GM21723 (cell line): ENCODE results near the gene SAMD4B.

Source experiments
- ATAC-seq: cut with Tn5 transposase; IDR thresholded peaks from one replicate; pipeline ENCODE4 v1.9.1; 2021; ENCODE audit warnings: mild to moderate bottlenecking, moderate library complexity; ENCODE audit not compliant: unreplicated experiment

Gene SAMD4B

DNA sequence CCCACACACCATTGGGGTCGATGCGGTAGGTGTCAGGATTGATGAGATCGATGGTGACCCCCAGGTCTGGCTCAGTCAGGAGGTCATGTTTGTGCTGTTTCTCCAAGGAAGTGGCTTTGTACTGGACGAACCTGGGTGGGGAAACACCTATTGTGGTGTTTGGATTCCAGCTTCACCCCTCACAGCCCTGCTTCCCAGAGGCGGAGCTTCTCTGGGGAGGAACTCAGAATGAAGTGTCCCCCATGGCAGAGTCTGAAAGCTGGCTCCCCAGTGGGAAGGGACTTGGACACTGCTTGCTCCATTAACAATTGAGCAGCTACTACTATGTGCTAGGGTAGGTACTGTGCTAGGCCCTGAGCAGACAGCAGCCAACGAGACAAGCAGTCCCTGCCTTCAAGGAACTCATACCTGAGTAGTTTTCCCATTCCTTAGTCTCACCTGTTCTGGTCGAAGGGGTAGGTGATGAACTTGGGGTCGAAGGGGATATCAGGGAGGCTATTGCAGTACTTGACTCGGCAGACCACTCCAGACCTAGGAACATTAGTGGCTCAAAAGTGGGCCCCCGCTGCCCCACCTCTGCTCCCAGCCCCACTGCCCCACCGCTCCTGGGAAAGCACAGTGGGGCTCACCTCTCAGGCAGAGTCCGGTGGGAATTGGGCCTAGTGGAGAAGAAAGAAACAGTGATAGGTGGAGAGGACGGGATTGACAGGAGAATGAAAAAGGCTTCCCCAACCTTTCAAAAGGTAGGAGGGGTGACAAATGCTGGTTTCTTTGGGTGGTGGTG, 47.6 kb downstream of the SAMD4B start:
- no peak for ATAC-seq

DNA sequence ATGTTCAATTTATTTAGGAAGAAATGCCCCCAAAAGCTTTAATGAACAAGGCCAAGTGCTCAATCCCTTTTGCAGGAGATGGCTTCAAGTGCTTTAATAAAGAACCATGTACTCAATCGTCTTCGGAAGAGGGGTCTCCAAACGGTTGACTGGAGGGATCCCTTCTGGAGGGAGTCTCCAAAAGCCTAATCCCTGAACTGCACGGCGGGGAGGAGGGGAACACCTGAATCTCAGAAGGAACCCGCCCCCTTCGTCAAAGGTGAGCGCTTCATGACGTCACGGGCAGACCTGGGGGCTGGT, 48.2 kb downstream of the SAMD4B start:
- no peak for ATAC-seq

DNA sequence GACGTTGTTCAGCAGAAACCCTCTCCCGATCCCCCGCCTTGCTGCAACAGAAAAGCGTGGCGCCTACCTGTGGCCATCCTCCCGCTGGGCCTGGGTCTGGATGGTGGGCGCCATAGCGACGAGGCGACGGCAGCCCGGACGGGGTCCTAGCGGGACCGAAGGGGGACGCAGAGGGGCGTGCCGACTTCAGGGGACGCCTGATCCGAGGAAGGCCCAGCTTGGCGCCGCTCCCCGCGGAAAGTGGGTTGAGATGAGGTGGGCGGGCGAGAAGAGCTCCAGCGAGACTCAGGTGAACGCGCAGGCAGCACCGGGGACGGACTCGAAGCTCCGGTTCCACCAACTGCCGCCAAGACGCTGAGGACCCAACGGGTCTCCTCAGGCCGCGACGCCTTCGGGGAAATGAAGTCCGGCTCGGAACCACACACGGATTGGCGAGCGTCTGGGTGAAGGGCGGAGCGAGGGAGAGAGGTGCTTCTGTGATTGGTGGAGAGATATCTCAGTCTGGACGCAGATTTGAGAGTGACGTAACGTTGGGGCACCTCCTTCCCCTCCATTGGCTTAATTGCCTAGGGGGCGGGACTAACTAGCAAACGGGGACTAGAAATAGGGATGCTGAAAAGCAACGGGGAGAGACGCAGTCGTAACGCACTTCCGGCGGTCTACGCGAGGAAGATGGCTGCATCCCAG, 48.7 kb downstream of the SAMD4B start, which contains the start of the genes MED29 and PAF1:
TSS of gene MED29 (plus strand) at position 628 of the 687 bp plus-strand sequence. CDS start at position 673, 45 bp downstream.
TSS of gene PAF1 (minus strand) at position 356 of the 687 bp plus-strand sequence. CDS start at position 114, 242 bp downstream.
- peak; percentile 83 for ATAC-seq

DNA sequence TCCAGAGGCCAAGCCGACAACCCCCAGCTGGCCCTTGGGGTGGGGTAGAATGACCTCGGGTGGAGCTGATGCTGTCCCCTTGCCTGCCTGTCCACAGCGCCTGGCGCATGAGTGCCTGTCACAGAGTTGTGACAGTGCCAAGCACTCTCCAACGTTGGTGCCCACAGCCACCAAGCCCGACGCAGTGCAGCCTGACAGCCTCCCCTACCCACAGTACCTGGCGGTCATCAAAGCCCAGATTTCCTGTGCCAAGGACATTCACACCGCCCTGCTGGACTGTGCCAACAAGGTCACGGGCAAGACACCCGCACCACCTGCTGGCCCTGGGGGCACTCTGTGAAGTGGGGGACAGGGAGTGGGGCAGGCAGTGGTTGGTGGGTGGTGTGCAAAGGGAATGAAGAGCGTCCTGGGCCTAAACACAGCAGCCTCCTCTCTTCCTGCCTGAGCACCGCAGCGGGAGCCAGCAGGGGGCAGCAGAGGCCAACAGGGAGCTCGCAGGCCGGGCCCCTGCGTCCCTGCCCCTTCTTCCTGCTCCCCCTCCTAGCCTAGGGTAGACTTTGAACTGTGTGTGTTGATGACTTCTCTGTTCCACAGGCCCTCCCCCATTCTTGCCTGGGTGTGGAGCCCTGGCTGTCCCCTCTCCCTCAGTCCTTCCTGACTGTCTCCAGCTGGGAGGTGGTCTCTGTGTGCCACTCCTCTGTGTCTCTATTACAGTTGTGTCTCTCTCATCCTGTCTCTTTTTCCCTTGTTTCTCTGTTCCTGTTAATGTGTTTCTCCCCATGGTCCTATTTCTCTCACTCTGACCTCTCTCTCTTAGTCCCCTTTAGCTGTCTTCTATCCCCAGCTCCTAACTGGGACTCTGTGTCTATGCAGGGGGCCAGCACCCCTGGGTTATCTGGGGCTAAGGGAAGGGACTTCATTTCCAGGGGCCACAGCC, 55.4 kb downstream of the SAMD4B start:
- peak; percentile 44 for ATAC-seq

DNA sequence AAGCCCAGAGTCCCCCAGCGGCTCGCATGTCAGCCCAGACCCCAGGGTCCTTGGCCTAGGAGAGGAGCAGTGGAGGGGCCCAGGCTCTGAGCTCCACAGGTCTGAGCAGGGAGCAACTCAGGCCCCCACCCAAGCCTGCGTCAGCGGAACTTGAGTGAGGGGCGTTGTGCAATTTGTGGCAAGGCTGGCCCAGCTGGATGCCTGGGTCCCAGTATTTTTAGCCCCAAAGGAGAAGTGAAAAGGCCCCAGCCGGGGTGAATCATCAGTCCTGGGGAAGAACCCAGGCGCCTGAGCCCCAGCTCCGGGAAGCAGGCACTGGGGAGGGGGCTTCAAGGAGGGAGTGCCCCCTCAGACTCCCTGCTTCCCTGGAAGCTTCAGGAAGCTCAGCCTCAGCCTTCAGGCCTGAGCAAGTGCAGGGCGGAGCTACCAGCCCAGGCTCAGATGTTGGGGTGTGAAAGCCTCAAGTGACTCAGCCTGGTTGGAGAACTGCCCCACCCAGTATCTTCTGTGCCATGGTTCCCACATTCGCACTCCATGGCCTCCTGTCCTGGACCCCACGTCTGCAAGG, 56.2 kb downstream of the SAMD4B start:
- no peak for ATAC-seq

DNA sequence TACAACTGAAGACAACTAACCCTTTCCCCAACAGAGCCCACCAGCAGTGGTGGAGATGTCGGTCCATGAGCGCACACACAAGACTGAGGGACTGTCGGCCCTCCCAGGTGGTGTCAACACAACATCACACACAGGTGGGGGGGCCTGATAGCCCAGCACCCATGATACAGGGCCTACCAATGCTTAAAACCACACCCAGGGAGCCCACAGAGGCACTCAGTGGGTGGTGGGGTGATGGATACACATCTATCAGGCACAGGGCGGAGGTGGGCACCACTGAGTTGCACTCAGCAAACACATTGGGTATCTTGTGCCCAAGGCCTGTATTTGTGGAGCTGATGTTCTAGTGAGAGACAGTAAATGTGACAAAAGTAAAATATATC, 57.4 kb downstream of the SAMD4B start:
- ATAC-seq, result no peak

DNA sequence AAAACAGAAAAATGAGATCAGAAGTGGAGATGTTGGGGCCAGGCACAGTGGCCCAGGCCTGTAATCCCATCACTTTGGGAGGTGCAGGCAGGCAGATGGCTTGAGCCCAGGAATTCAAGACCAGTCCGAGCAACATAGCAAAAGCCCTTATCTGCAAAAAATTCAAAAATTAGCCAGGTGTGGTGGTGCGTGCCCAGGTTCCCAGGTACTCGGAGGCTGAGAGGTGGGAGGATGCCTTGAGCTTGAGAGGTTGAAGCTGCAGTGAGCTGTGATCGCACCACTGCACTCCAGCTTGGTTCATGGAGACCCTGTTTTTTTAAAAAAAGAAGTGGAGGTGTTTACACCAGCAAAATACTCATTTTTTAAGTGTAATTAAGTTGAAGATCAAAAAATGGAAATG, 57.8 kb downstream of the SAMD4B start:
- no peak for ATAC-seq

DNA sequence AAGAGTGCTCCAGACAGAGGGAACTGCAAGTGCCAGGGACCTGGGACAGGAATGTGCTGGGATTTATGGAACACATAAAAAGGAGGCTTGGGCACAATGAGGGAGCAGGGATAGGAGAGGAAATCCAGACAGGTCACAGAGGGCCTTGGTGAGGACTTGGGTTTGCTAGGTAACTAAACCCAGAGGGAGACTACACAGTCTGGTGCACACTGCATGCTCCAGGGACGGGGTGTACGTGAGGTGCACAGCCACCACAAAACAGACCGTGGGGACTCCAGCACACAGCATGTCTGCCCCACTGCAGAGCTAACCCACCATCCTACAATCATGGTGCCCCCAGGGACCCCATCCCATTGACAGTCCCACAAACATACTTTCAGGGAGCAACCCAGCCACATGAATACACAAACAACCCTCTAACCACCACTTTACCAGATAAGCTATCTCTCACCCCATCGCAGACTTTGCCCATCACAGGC, 58.9 kb downstream of the SAMD4B start:
- no peak for ATAC-seq

DNA sequence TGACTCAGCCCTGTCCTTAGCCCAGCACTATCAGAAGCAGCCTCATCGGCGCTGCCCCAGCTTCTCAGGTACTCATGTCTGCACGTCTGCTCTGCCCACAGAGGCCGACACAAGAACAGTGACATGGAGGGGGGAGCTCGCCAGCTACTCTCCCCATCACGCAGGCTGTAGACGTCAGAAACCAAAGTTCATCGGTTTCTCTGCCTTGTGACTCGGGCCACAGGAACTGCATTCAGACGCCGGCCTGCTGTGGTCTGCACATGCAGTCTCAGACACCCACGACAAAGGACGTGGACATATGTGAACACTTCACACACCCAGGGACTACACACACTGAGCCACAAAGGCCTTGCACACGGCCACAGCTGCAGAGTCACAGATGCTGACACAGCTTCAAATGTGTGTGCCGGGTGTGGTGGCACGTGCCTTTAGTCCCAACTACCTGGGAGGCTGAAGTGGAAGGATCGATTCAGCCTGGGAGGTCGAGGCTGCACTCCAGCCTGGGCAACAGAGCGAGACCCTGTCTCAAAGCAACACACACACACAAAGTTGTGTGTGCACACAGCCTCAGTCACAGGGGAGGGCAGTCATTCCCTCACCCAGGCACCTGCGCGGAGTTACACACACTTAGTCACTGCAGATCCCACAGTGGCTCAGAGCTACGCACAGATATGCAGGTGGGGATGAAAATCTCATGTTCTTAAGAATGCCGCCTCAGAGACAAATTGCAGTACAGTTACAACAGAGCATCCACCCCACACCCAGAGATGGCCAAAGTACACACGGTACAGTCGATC, 59.5 kb downstream of the SAMD4B start:
- ATAC-seq, result no peak

DNA sequence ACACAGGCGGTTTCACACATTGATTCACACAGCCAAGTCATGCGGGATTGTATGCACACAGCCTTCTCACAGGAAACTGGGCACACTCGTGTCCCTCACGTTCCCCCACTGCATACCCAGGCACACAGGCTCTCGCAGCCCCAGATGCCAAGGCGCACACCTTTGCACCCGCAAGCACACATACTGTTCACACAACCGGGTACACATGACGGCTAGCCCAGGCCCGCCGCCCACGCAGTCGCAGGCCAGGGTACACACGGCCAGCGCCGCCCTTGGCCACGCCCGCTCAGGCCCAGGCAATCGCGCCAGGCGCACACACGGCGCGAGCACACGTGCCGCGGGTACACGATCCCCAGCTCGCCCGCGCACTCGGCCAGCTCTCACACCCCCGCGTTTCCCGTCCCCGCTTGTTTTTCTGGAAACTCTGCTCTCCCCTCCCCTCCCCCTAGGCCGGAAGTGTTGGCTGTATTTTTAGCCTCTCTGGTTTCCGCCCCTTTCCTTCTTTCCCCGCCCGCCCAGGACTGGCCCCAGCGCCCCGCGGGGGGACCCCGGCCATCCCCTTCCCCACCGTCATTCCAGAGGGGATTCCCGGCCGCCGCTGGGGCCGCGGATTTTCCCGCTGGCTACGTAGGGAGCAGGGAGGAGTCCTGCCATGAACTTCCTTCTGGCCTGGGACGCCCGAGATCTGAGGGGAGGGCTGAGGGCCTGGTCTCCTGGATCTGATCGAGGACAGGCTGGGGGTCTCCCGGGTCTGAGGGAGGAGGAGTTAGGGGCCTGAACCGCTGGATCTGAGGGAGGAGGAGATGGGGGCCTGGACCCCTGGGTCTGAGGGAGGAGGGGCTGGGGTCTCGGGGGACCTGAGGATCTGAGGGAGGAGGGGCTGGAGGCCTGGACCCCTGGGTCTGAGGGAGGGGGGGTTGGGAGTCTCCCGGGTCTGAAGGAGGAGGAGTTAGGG, 60.4 kb downstream of the SAMD4B start:
- no peak for ATAC-seq

DNA sequence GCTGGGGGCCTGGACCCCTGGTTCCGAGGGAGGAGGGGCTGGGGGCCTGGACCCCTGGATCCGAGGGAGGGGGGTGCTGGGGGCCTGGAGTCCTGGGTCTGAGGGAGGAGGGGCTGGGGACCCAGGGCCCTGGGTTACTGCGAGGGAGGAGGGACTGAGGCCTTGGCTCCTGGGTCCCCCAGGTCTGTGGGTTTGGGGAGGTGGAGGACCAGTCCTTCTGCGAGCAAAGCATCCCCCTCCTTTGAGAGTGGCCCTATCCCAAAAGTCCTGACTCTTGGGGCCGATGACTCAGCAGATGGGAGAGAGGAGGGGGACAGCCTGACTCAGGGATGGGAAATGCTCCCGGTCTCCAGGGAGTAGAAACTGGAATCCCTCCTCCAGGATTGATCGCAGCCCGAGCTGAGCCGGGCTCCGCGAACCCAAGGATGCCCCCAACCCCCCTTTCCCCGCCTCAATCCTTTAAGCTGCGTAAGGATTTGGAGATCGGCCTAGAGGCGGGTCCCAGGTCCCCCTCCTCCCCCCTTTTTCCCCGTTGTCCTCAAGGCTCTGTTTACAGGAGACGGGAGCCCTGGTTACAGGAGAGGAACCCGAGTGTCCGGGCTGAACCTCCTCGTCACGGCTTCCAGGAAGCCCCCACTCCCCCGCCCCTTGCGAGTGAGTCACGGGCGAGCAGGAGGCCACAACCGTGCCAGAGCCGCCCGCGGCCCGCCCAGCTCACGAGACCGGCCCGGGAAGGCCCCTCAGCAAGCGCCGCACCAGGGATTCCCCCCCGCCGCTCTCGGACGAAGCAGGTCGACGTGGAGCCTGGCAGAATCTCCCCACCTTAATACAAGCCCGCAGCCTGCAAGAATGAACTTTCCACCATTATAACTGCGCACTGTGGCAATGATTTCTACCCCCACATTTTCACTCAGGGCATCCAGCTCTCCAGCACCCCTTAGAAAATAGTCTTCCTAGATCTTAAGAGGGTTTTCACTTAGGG, 61.4 kb downstream of the SAMD4B start:
- no peak for ATAC-seq

DNA sequence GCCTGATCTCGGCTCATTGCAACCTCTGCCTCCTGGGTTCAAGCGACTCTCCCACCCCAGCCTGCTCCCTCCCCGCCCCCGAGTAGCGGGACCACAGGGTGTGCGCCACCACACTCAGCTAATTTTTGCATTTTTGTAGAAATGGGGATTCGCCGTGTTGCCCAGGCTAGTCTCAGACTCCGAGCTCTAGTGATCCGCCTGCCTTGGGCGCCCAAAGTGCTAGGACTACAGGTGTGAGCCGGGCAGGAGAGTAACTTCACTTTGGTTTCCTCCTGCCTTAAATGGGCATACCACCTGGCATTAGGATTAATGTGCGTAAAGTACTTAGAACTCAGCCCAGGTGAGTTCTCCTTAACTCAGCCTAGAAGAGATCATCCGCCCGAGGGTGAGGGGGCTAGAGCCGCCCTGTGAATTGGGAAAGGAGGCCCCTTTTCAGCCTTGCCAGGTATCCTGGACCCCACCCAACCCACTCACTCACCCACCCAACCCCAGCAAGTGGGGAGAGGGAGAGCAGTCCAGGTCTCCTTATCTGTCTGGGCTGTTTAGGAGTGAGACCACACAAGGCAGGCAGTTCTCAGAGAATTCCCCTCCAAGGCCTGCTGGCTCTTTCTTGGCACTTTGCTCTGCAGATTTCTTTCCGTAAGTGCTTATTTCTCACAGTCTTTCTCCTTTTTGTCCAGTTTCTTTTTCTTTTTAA, 63.2 kb downstream of the SAMD4B start:
- ATAC-seq, result no peak

DNA sequence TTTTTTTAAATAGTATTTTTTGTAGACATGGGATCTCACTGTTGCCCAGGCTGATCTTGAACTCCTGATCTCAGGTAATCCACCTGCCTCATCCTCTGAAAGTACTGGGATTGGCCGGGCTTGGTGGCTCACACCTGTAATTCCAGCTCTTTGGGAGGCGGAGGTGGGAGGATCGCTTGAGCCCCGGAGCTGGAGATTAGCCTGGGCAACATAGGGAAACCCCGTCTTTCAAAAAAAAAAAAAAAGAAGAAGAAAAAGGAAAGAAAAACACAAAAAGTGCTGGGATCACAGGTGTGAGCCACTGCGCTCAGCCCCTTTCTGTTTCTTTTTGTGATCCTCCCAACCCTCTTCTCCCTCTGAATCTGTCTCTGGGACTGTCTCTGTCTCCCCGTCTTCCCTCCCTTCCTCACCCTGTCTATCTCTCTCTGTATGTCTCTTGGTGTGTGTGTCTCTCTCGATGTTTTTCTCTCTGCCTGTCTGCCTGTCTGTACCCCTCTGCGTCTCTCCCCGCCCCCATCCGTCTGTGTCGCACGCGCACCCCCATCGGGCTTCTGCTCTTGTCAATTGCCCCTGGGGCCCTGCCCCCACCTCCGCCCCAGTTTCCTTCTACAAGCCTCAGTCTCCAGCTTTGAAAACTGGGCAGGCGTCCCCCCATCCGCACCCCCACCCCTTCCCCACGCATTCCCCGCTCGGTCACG, 63.9 kb downstream of the SAMD4B start:
- ATAC-seq, result no peak

DNA sequence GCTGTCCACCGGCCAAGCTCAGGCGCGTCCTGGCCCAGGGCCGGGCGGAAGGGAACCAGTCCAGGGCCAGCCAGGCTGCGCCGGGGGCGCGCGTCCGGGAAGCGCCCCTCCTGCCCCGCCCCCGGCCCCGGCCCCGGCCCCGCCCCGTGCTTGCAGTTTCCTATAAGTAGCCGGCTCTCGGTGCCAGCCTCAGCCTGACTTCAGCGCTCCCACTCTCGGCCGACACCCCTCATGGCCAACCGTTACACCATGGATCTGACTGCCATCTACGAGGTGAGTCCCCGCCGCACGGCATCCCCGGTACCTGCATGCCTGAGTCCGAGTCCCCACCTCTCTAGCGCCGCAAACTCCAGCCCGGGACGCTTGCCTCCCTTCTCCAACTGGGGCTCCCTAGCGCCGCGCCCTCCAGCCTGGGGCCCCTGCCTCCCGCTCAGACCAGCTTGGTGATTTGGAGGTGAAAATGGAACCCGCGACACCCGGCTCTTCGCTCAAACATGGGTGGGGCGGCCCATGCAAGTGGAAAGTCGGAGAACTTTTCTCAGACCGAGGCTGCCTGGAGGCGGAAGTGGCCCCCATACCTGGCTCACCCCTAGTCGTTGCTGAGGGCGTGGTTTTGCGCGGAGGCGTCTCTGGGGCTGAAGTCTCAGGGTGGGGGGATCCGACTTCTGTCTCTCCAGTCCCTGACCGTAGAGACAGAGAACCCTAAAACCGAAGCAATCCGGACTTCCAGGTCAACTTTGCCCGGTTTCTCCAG, 64.6 kb downstream of the SAMD4B start, which contains the start of gene ZFP36:
TSS of gene ZFP36 (plus strand) at position 192 of the 754 bp plus-strand sequence. CDS start at position 250, 58 bp downstream.
- no peak for ATAC-seq

DNA sequence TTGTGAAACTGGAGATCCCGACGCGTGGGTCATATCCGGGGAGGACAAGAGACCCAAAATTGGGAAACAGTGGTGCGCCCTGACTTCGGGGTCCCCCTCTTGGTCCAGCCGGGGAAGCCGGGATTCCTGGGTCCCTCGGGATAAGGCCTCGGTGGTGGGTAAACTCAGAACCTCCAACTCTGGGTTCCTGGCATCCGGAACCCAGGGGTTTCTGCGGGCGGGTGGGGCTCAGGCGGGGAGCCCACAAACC, 65.1 kb downstream of the SAMD4B start:
- ATAC-seq, result no peak
